Measurements from ENCODE around the gene PCDHGA5.
"Not testable (repeated sequence)": the region's sequence is repeated elsewhere in the genome, so short reads cannot be mapped to it uniquely, and the experiment has no call there.

Gene PCDHGA5

DNA sequence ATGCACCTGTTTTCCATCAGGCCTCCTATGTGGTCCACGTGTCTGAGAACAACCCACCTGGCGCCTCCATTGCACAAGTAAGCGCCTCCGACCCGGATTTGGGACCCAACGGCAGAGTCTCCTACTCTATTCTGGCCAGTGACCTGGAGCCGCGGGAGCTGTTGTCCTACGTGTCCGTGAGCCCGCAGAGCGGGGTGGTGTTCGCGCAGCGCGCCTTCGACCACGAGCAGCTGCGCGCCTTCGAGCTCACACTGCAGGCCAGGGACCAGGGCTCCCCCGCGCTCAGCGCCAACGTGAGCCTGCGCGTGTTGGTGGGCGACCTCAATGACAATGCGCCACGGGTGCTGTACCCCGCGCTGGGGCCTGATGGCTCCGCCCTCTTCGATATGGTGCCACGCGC lies 12.4 kb upstream of the PCDHGA5 start:
- no peak for DNase-seq (ENCODE audit: low read depth)

DNA sequence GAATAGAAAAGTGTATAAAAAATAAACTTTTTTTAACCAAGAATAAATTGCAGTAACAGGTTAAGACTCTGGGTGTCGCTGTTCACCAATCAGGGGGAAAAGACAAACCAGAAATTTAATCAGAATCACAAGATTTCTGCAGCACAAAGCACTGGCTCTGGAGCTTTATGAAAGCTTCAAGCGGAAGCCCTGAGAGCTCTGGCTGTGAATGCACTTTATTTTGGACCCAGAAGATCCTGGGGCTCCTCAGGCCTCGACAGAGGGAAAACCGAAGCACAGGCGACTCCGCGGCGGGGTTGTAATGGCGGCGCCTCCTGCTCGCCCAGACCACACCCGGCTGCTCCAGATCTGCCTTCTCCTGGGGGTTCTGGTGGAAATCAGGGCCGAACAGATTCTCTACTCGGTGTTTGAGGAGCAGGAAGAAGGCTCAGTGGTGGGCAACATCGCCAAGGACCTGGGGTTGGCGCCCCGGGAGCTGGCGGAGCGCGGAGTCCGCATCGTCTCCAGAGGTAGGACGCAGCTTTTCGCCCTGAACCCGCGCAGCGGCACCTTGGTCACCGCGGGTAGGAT lies 9.0 kb upstream of the PCDHGA5 start, which contains the start of gene PCDHGA4:
TSS of gene PCDHGA4 (plus strand) at position 122 of the 570 bp plus-strand sequence. CDS start at position 209, 87 bp downstream.
- DNase-seq (ENCODE audit: low read depth), result no peak

DNA sequence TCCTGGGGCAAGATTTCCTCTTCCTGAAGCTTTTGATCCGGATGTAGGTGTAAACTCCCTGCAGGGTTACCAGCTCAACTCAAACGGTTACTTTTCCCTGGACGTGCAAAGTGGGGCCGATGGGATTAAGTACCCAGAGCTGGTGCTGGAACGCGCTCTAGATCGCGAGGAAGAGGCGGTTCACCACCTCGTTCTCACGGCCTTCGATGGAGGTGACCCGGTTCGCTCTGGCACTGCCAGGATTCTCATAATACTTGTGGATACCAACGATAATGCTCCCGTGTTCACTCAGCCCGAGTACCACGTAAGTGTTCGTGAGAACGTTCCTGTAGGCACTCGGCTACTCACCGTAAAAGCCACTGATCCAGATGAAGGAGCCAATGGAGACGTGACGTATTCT lies 8.3 kb upstream of the PCDHGA5 start:
- no peak for DNase-seq (ENCODE audit: low read depth)

DNA sequence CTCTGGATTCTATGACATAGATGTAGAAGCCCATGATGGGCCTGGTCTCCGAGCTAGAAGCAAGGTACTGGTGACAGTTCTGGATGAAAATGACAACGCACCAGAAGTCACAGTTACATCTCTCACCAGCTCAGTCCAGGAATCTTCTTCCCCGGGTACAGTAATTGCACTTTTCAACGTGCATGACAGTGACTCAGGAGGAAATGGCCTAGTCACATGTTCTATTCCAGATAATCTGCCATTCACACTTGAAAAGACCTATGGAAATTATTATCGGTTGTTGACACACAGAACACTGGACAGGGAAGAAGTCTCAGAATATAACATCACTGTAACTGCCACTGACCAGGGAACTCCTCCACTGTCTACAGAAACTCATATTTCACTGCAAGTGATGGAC lies 7.8 kb upstream of the PCDHGA5 start:
- DNase-seq (ENCODE audit: low read depth), result no peak

DNA sequence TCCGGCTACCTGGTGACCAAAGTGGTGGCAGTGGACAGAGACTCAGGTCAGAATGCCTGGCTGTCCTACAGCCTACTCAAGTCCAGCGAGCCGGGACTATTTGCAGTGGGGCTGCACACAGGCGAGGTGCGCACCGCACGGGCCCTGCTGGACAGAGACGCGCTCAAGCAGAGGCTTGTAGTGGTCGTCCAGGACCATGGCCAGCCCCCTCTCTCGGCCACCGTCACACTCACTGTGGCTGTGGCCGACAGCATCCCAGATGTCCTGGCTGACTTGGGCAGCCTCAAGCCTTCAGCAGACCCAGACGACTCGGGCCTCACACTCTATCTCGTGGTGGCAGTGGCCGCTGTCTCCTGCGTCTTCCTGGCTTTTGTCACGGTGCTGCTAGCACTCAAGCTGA lies 7.0 kb upstream of the PCDHGA5 start:
- no peak for DNase-seq (ENCODE audit: low read depth)

DNA sequence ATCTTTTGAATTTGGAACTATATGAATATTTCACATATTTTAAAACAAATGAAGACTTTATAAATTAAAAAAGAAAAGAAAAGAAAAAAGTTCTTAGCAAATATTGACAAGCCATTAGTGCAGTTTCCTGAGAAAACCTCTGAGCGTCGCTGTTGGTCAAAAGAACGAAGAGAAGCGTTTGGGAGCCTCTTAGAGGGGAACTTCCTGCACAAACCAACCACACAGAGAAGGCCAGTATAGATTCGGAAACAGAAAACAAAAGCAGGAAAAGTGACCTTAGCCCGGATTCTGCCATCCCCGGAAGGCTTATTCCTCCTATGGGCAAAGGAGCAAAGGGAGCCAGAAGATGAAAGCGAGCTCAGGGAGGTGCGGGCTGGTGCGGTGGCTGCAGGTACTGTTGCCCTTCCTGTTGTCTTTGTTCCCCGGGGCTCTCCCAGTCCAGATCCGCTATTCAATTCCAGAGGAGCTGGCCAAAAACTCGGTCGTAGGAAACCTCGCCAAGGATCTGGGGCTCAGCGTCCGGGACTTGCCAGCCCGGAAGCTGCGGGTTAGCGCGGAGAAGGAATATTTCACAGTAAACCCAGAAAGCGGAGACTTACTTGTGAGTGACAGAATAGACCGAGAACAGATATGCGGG lies 4.1 kb upstream of the PCDHGA5 start, which contains the start of gene PCDHGB2:
TSS of gene PCDHGB2 (plus strand) at position 205 of the 637 bp plus-strand sequence. CDS start at position 347, 142 bp downstream.
- no peak for DNase-seq (ENCODE audit: low read depth)

DNA sequence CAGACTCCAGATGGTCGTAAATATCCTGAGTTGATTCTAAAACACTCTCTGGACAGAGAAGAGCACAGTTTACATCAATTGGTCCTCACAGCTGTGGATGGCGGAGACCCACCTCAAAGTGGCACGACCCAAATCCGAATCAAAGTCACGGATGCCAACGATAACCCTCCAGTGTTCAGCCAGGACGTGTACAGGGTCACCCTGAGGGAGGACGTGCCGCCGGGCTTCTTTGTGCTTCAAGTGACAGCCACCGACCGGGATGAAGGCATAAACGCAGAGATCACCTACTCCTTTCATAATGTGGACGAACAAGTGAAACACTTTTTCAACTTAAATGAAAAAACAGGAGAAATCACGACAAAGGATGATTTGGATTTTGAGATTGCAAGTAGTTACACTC lies 3.3 kb upstream of the PCDHGA5 start:
- DNase-seq (ENCODE audit: low read depth), result no peak

DNA sequence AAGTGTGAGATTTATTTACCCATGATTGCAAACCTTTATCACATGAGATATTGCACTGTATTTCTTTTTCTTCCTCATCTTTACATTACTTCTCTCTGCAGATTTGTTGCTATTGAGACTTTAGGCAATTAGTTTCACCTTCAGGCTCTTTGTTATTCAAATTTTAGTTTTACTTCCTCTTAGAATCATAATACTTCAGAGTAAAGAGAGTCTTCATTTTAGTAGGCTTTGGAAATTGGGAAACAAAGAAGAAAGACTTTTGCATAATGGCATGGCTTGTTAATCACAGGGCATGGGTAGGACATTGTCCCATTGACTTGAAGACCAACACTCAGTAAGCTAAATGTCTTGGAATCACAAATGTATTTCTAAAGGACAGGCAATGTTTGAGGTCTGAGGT lies 1.2 kb upstream of the PCDHGA5 start:
- no peak for DNase-seq (ENCODE audit: low read depth)

DNA sequence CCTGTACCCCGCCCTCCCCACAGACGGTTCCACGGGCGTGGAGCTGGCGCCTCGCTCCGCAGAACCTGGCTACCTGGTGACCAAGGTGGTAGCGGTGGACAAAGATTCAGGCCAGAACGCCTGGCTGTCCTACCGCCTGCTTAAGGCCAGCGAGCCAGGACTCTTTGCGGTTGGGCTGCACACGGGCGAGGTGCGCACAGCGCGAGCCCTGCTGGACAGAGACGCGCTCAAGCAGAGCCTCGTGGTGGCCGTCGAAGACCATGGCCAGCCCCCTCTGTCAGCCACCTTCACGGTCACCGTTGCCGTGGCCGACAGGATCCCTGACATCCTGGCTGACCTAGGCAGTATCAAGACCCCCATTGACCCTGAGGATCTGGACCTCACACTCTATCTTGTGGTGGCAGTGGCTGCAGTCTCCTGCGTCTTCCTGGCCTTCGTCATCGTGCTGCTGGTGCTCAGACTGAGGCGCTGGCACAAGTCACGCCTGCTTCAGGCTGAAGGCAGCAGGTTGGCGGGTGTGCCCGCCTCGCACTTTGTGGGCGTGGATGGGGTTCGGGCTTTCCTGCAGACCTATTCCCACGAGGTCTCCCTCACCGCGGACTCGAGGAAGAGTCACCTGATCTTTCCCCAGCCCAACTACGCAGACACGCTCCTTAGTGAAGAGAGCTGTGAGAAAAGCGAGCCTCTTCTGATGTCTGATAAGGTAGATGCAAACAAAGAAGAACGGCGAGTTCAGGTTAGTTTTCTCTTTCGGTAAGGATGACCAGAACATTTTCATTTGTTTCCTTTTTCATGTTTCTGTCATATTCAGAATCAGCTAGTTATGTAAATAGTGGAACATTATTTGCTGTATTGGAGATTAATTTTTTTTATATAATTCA lies 2.3 kb downstream of the PCDHGA5 start:
- DNase-seq (ENCODE audit: low read depth), result no peak

DNA sequence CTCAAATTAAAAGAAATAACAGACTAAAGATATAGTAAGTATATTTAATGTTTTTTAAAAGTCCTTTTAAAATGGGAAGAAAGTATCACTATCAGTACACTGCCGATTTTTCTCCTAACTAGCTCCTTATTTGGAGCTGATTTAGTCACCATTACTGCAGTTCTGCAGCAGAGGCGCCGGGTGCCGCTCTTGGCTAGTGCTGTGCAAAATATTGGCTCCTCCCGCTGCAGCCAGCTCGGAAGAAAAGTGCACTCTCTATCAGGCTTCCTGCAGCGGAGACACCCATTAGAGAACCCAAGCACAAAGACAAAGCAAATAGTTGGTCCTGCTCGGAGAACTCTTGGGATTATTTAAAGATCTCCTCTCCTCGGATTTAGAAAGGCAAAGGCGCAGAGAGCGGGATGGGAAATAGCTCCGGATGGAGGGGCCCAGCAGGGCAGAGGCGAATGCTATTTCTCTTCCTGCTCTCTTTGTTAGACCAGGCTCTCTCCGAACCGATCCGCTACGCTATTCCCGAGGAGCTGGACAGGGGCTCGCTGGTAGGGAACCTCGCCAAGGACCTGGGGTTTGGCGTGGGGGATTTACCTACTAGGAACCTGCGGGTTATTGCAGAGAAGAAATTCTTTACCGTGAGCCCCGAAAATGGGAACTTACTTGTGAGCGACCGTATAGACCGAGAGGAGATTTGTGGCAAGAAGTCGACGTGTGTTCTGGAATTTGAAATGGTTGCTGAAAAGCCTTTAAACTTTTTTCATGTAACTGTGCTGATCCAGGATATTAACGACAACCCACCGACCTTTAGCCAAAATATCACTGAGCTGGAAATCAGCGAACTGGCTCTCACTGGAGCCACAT lies 6.3 kb downstream of the PCDHGA5 start, which contains the start of gene PCDHGB3:
TSS of gene PCDHGB3 (plus strand) at position 249 of the 855 bp plus-strand sequence. CDS start at position 402, 153 bp downstream.
- no peak for DNase-seq (ENCODE audit: low read depth)

DNA sequence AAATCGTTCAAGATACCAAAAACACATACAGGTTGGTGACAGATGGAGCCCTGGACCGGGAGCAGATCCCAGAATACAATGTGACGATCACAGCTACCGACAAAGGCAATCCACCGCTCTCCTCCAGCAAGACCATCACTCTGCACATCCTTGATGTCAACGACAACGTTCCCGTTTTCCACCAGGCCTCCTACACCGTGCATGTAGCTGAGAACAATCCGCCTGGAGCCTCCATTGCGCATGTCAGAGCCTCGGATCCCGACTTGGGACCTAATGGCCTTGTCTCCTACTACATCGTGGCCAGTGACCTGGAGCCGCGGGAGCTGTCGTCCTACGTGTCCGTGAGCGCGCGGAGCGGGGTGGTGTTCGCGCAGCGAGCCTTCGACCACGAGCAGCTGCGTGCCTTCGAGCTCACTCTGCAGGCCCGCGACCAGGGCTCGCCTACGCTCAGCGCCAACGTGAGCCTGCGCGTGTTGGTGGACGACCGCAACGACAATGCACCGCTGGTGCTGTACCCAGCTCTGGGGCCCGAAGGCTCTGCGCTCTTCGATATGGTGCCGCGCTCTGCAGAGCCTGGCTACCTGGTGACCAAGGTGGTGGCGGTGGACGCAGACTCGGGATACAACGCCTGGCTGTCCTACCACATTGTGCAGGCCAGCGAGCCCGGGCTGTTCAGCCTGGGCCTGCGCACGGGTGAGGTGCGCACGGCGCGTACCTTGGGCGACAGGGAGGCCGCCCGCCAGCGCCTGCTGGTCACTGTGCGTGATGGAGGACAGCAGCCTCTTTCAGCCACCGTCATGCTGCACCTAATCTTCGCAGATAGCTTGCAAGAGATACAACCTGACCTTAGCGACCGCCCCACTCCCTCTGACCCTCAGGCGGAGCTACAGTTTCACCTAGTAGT lies 7.9 kb downstream of the PCDHGA5 start:
- no peak for DNase-seq (ENCODE audit: low read depth)

DNA sequence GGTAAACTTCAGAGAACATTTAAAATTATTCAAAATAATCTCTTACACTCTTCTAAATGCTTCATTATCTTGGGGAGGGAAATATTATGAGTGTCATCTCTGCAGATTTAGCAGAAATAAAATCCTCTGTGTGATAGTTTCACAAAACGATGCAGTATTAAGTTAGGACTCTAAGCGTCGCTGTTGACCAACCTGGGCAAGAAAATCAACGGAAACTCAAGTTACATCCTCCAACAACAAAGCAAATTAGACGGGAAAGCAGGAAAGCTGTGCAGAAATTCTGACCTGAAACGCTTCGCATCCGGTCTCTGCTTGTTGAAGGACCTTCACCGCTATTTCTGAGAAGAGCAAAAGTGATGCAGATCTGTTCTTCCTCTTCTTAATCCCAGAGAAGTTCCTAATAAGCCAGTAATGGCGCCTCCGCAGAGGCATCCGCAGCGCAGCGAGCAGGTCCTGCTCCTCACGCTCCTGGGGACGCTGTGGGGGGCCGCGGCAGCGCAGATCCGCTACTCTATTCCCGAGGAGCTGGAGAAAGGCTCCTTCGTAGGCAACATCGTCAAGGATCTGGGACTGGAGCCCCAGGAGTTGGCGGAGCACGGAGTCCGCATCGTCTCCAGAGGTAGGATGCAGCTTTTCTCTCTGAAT lies 9.8 kb downstream of the PCDHGA5 start, which contains the start of gene PCDHGA6:
TSS of gene PCDHGA6 (plus strand) at position 219 of the 645 bp plus-strand sequence. CDS start at position 412, 193 bp downstream.
- DNase-seq (ENCODE audit: low read depth), result no peak

DNA sequence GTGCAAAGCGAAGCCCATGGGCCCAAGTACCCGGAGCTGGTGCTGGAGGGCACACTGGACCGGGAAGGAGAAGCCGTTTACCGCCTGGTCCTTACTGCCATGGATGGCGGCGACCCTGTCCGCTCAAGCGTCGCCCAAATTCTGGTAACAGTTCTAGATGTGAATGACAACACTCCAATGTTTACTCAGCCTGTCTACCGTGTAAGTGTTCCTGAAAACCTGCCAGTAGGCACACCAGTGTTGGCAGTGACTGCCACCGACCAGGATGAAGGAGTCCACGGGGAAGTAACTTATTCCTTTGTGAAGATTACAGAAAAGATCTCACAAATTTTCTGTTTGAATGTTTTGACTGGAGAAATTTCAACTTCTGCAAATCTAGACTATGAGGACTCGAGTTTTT lies 10.7 kb downstream of the PCDHGA5 start:
- DNase-seq (ENCODE audit: low read depth), result no peak

DNA sequence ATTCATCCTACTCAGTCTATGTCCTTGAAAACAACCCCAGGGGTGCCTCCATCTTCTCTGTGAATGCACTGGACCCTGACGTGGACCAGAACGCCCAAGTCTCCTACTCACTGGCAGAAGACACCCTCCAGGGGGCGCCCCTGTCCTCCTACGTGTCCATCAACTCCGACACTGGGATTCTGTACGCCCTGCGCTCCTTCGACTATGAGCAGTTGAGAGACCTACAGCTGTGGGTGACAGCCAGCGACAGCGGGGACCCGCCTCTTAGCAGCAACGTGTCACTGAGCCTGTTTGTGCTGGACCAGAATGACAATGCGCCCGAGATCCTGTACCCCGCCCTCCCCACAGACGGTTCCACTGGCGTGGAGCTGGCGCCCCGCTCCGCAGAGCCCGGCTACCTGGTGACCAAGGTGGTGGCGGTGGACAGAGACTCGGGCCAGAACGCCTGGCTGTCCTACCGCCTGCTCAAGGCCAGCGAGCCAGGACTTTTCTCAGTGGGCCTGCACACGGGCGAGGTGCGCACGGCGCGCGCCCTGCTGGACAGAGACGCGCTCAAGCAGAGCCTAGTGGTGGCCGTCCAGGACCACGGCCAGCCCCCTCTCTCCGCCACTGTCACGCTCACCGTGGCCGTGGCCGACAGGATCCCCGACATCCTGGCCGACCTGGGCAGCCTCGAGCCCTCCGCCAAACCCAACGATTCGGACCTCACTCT lies 11.6 kb downstream of the PCDHGA5 start:
- not testable (repeated sequence) for DNase-seq (ENCODE audit: low read depth)

DNA sequence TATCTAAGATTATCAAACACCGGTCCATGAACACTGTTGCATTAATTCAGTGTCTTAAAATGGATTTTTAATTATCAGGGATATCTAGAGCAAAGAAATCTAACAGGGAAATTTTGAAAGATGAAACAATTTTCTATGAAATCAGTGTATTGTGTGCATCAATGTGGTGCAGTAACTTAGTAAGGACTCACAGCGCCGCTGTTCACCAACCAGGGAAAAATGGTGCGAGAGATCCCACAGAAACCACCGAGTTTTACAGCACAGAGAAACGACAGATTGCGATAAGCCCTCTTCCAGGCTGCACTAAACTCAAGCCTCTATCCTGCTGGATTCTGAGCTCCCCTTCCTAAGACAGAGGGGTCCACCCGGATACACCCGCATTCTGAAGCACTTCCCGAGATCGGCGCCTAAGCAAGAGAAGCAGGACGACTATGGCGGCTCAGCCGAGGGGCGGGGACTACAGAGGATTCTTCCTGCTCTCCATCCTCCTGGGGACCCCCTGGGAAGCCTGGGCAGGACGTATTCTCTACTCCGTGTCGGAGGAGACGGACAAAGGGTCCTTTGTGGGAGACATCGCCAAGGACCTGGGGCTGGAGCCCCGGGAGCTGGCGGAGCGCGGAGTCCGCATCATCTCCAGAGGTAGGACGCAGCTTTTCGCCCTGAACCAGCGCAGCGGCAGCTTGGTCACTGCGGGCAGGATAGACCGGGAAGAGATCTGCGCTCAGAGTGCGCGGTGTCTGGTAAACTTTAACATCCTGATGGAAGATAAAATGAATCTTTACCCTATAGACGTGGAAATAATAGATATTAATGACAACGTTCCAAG lies 18.7 kb downstream of the PCDHGA5 start, which contains the start of gene PCDHGA7:
TSS of gene PCDHGA7 (plus strand) at position 274 of the 826 bp plus-strand sequence. CDS start at position 432, 158 bp downstream.
- no peak for DNase-seq (ENCODE audit: low read depth)

DNA sequence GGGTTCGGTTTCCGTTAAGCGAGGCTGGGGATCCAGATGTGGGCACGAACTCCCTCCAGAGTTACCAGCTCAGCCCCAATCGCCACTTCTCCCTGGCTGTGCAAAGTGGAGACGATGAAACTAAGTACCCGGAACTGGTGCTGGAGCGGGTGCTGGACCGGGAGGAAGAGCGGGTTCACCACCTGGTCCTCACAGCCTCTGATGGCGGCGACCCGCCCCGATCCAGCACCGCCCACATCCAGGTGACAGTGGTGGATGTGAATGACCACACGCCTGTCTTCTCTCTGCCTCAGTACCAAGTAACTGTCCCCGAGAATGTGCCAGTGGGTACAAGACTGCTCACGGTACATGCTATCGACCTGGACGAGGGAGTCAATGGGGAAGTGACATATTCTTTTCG lies 19.4 kb downstream of the PCDHGA5 start:
- DNase-seq (ENCODE audit: low read depth), result no peak

DNA sequence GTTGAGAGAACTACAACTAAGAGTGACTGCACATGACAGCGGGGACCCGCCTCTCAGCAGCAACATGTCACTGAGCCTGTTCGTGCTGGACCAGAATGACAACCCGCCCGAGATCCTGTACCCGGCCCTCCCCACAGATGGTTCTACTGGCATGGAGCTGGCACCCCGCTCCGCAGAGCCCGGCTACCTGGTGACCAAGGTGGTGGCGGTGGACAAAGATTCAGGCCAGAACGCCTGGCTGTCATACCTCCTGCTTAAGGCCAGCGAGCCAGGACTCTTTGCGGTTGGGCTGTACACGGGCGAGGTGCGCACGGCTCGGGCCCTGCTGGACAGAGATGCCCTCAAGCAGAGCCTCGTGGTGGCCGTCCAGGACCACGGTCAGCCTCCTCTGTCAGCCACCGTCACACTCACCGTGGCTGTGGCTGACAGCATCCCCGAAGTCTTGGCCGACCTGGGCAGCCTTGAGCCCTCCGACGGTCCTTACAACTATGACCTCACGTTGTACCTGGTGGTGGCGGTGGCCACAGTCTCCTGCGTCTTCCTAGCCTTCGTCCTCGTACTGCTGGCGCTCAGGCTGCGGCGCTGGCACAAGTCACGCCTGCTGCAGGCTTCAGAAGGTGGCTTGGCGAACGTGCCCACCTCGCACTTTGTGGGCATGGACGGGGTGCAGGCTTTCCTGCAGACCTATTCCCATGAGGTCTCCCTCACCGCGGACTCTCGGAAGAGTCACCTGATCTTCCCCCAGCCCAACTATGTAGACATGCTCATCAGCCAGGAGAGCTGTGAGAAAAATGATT lies 20.7 kb downstream of the PCDHGA5 start:
- DNase-seq (ENCODE audit: low read depth), result no peak

Measured in stimulated activated CD8-positive, alpha-beta memory T cell treated with anti-CD3 and anti-CD28 coated beads, Interleukin-15, amount 100 ng/mL, for 24 hours (primary cell).